NCI-H1694 treated with DMSO at 0.1 percent for 48 hours (cell line): ENCODE measurements around the gene CCNL2.

Experiments used
- DNase-seq: peaks from one replicate; lab custom pipeline; 2025; lab: John Stamatoyannopoulos, UW

The CCNL2 gene

DNA sequence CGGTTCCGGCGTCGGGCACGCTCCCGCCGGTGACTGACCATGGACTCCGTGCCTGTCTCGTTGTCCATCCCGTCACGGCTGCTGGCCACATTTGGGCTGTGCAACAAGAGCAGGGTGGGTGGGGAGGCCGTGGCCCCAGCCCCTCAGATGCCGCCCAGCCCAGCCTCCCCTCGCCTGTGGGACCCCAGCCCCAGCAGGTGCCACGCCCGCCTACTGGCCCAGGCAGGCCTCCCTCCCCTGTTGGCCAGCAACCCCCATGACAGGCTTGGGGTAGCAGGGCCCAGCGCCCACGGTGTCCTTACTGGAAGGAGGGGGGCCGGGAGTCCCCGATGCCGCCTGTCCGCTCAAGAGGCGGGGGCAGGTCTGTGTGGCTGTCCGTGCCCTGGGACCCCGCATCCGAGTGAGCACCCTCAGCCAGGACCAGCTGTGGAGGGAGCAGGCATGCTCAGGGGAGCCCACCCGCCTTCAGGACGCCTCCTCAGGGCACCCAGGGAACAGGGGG, 57.0 kb downstream of the CCNL2 start:
- no peak for DNase-seq

DNA sequence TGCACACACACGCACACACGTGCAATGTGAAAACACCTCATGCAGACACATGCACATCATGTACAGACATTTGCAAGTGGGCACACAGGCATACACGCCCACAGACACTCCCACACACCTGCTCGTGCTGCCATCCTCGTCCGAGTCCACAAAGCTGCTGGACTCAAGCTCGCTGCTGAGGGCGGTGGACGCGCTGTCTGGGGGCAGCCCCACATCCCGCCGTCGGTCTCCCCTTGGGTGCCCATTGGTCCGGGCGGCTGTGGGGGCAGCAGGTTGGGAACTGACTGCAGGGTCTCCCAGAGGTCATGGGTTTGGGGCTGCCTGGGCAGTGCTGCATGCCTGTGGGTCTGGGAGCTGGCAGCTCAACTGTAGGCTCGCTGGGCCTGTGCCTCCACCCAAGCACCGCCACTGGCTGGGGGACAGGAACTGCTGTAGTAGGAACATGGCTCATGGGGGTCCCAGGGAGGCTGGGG, 57.5 kb downstream of the CCNL2 start:
- DNase-seq = no peak

DNA sequence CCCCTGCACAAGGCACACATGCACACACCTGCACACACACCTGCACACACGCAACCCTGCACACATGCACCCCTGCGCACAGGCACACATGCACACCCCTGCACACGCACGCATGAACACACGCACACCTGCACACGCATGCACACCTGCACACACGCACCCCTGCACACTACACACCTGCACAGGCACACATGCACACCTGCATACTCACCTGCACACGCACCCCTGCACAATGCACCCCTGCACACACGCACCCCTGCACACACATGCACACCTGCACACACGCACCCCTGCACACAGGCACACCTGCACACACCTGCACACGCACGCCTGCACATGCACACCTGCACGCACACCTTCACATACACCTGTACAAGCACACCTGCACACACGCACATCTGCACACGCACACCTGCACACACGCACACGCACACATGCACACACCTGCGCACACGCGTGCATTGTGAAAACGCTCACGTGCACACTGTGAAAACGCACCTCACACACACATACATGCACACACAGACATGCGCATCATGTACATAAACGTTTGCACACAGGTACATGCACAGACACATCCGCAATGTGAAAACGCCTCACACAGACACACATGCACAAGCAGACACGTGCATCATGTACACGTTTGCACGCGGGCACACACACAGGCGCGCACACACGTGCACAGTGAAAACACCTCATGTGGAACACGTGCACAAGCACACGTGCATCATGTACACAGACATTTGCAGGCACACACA, 58.2 kb downstream of the CCNL2 start:
- DNase-seq = no peak

DNA sequence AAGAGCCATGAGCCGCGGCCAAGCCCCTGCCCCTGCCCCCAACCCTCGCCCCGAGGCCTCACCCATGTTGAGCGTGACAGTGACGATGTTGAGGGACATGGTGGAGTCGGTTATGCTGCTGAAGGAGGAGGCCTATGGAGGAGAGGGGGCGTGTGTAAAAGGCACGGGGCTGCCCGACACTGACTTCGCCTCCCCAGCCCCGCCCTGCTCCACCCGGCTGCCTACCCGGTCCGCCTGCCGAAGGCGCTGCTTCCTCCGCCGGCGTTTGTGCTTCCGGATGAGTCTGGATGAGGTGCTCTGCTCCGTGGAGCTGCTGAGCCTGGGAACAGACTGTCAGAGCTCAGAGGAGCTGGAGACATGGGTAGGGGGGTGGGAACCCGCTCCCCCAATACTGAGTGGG, 59.0 kb downstream of the CCNL2 start:
- no peak for DNase-seq

DNA sequence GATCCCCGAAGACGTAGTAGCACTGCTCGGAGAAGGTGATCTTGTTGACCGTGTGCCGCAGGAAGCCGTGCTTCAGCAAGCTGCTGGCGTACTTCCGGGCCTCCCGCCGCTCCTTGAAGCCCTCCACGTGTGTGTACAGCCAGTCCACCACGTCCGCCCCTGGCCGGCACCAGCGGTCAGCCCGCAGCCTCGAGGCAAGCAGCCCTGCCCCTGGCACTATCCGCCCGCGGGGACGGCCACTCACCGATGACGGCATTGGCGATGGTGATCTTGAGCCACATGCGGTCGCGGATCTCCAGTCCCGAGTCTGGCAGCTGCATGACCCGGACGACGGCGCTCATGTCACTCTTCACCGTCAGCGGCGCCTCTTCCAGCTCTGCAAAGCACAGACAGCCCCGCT, 60.9 kb downstream of the CCNL2 start:
- DNase-seq = no peak

DNA sequence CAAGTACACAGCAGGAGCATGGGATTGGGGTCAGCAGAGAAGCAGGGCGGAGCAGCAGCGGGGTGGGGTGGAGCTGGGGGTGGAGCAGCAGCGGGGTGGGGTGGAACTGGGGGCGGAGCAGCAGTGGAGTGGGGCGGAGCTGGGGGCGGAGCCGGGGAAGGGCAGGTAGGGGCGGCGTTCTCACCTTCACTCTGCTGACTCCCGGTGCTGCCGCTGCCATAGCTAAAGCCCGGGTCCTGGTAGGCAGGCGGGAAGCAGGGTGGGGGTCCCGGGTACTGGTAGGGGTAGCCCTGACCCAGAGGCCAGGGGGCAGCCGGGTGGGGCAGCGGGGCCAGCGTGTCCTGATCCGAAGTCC, 61.4 kb downstream of the CCNL2 start:
- DNase-seq = no peak

DNA sequence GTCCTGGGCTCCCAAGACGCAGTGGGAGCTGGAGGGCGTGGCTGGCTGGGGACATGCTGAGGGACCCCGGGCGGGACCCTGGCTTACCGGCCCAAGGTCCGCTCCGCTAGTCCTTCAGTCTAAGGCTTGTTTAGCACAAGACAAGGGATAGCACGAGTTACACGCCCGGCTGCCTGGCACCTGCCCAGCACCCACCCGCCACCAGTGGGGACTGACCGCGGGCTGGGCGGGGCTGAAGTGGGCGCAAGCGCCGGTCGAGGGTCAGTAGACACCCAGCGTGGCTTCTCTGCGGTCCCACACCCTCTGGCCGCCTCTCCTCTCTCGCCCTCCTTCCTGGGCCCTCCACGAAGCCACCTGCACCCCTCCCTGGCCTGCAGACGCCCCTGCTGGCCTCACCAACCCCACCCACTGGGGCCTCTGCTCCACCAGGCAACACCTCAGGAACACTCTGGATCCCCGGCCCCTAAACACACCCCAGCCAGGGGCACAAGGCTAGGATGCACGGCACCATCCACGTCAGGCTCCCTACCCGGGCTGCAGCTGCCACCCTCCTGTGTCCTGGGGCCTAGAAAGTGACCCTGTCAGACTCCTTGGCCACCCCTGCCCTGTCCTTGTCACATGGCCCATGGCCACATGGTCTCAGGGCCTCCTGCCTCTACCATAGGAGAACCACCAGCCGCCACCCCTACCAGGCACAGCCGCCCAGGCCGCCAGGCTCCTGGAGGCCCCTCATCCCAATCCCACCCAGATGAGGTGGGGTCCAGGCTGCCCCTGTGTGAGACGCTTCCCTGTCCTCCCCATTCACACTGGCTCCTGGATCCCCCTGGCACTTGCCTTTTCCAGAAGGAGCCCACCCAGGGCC, 62.0 kb downstream of the CCNL2 start:
- DNase-seq = no peak

DNA sequence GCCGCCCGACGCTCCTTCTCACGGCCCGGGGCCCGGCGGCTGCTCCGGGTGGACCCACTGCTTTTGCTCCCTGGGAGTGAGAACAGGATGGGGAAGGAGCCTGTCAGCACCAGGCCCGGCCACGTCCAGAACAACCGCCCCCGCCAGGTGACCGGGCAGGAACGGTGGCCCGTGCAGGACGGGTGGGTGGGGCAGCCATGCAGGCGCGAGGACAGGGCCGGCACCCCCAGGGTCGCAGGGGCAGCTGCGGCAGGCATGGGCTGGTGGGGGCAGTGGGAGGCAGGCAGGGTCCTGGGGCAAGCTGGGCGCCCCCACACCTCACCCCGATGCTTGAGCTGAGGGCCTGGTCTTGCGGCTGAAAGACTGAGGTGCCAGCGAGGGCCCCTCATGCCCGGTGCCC, 62.7 kb downstream of the CCNL2 start:
- no peak for DNase-seq

DNA sequence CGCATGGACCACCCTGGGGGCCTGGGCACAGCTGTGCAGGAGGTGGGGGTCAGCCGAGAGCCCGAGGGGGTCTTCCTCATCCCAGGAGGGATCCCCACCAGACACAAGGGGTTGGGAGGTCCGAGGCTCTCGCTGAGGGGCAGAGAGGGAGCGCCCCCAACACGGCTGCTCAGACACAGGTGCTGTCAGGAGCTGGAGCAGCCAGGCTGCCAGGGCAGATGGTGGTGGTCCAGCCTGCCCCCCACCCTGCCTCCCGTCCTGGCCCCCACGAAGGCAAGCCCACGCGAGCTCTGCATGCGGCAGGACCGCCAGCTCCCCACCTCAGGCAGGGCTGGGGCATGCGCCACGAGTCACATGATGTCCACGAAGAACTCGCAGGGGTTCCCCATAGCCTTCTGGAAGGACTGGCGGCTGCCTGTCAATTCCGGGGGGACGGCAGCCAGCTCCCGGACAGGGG, 63.3 kb downstream of the CCNL2 start:
- DNase-seq = no peak
